Stimulated activated naive CD8-positive, alpha-beta T cell treated with anti-CD3 and anti-CD28 coated beads, Interleukin-15, Interleukin-2, amounts not matched to agents 100 ng/mL and 50 ng/mL, for 24 hours (primary cell): ENCODE results near the gene TDRKH.
A peak's percentile ranks its signal among the peaks of the same experiment; 100 is the strongest.
"Not testable (repeated sequence)": the region's sequence is repeated elsewhere in the genome, so short reads cannot be mapped to it uniquely, and the experiment has no call there.

ENCODE experiments used
- H3K27ac Mint-ChIP-seq: one replicate; pipeline ENCODE4 v1.8.0; 2021; ENCODE audit warnings: mild to moderate bottlenecking, mixed read lengths
- H3K27me3 Mint-ChIP-seq: one replicate; pipeline ENCODE4 v1.8.0; 2021; ENCODE audit warnings: mixed read lengths
- H3K36me3 Mint-ChIP-seq: one replicate; pipeline ENCODE4 v1.8.0; 2021; ENCODE audit warnings: low read depth, mixed read lengths
- H3K4me1 Mint-ChIP-seq: one replicate; pipeline ENCODE4 v1.8.0; 2021; ENCODE audit warnings: low read depth, mixed read lengths
- H3K4me3 Mint-ChIP-seq: one replicate; pipeline ENCODE4 v1.8.0; 2021; ENCODE audit warnings: mild to moderate bottlenecking, mixed read lengths
- H3K9me3 Mint-ChIP-seq: one replicate; pipeline ENCODE4 v1.8.0; 2021; ENCODE audit warnings: mixed read lengths

The TDRKH gene

GRCh38 chr1:151774256-151774922 is 15.9 kb downstream of the TDRKH start:
- H3K27ac Mint-ChIP-seq, result no peak overlapping the region
- H3K4me1 Mint-ChIP-seq, result no peaks in the 10 kb centered on the region
- H3K36me3 Mint-ChIP-seq, result peaks cover 11% of the 10 kb centered on the region
- no peaks in the 10 kb centered on the region for H3K9me3 Mint-ChIP-seq
- no peaks in the 10 kb centered on the region for H3K27me3 Mint-ChIP-seq
- H3K4me3 Mint-ChIP-seq, result no peak overlapping the region

GRCh38 chr1:151773702-151774101 is 16.6 kb downstream of the TDRKH start:
- no peaks in the 10 kb centered on the region for H3K27me3 Mint-ChIP-seq
- H3K9me3 Mint-ChIP-seq, result no peaks in the 10 kb centered on the region
- peaks cover 5% of the 10 kb centered on the region for H3K36me3 Mint-ChIP-seq
- no peaks in the 10 kb centered on the region for H3K4me1 Mint-ChIP-seq
- H3K4me3 Mint-ChIP-seq, result no peak overlapping the region
- H3K27ac Mint-ChIP-seq, result no peak overlapping the region

DNA sequence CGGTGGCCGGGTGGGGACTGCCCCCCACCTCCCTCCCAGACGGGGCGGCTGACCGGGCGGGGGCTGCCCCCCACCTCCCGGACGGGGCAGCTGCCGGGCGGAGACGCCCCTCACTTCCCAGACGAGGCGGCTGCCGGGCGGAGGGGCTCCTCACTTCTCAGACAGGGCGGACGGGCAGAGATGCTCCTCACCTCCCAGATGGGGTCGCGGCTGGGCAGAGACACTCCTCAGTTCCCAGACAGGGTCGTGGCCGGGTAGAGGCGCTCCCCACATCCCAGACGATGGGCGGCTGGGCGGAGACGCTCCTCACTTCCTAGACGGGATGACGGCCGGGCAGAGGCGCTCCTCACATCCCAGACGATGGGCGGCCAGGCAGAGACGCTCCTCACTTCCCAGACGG is 21.0 kb downstream of the TDRKH start:
- H3K4me1 Mint-ChIP-seq, H3K9me3 Mint-ChIP-seq, H3K4me3 Mint-ChIP-seq, H3K27ac Mint-ChIP-seq, H3K27me3 Mint-ChIP-seq, H3K36me3 Mint-ChIP-seq: not testable (repeated sequence)

DNA sequence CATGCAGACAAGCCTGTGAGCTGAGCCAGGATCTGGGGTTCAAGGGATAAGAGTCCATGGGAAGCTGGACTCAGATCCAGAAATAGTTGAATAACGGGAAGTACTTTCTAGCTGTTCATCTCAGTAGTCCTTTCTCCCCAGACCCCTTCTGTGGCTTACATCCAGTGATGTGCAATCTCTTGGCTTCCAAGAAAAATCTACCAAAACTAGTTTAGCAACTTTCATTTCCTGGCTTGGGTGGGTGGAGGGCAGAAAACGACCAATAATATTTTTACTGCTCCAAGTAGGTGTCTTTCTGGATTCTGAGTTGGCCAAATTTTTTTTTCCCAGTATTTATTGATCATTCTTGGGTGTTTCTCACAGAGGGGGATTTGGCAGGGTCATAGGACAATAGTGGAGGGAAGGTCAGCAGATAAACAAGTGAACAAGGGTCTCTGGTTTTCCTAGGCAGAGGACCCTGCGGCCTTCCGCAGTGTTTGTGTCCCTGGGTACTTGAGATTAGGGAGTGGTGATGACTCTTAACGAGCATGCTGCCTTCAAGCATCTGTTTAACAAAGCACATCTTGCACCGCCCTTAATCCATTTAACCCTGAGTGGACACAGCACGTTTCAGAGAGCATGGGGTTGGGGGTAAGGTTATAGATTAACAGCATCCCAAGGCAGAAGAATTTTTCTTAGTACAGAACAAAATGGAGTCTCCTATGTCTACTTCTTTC is 21.8 kb downstream of the TDRKH start:
- H3K27me3 Mint-ChIP-seq, H3K27ac Mint-ChIP-seq, H3K4me3 Mint-ChIP-seq, H3K9me3 Mint-ChIP-seq, H3K36me3 Mint-ChIP-seq: not testable (repeated sequence)
- H3K4me1 Mint-ChIP-seq, result peaks cover 12% of the 10 kb centered on the region

- no peaks in the 10 kb centered on the region for H3K27me3 Mint-ChIP-seq
- peak overlapping the region; percentile 94 for H3K27ac Mint-ChIP-seq
- H3K4me3 Mint-ChIP-seq, result peak overlapping the region; percentile 92
- H3K36me3 Mint-ChIP-seq, result peaks cover 34% of the 10 kb centered on the region
- no peaks in the 10 kb centered on the region for H3K9me3 Mint-ChIP-seq
- peaks cover 32% of the 10 kb centered on the region for H3K4me1 Mint-ChIP-seq
These were observed 26.3 kb downstream of the TDRKH start for GRCh38 chr1:151763990-151764389.

- H3K9me3 Mint-ChIP-seq, result no peaks in the 10 kb centered on the region
- H3K4me3 Mint-ChIP-seq, result peak within 1 kb of the TSS; percentile 92
- H3K4me1 Mint-ChIP-seq, result peaks cover 32% of the 10 kb centered on the region
- no peaks in the 10 kb centered on the region for H3K27me3 Mint-ChIP-seq
- H3K27ac Mint-ChIP-seq, result peak within 1 kb of the TSS; percentile 94
- peaks cover 35% of the 10 kb centered on the region for H3K36me3 Mint-ChIP-seq
These were observed 27.1 kb downstream of the TDRKH start, which contains the start of gene MRPL9 for GRCh38 chr1:151762941-151763921. Gene MRPL9, minus strand, starts transcription at chr1:151763496. Its CDS starts 17 bp downstream, at chr1:151763479.

- H3K4me3 Mint-ChIP-seq, result no peak overlapping the region
- peaks cover 43% of the 10 kb centered on the region for H3K4me1 Mint-ChIP-seq
These were observed 29.5 kb downstream of the TDRKH start for GRCh38 chr1:151760597-151761385.

DNA sequence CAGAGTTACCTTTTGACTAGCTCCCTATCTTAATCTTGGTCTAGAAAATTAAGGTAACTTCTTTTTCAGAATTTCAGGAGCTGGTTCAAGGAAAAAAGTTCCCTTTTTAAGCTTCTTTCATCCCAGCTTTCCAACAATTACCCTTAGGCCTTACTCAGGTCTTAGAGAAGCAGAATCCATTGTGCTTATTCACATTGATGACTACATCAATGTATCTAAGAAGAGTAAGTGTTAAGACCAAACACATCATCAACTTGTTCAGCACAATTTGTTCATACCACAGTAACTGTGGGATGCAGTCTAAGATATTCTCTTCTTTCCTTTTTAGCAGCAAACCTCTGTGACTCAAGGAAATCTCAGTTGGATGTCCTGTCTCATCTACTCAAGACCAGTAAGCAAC is 31.1 kb downstream of the TDRKH start:
- H3K4me3 Mint-ChIP-seq, result no peak overlapping the region
- H3K36me3 Mint-ChIP-seq, result peaks cover 50% of the 10 kb centered on the region
- H3K27me3 Mint-ChIP-seq, result no peaks in the 10 kb centered on the region
- H3K9me3 Mint-ChIP-seq, result no peaks in the 10 kb centered on the region
- no peak overlapping the region for H3K27ac Mint-ChIP-seq
- peaks cover 39% of the 10 kb centered on the region for H3K4me1 Mint-ChIP-seq

More at GRCh38 chr1:151760597-151761385, 29.5 kb downstream of the TDRKH start:
- H3K36me3 Mint-ChIP-seq, result peaks cover 43% of the 10 kb centered on the region
- H3K9me3 Mint-ChIP-seq, result no peaks in the 10 kb centered on the region
- no peaks in the 10 kb centered on the region for H3K27me3 Mint-ChIP-seq
- H3K27ac Mint-ChIP-seq, result peak overlapping the region; percentile 63

DNA sequence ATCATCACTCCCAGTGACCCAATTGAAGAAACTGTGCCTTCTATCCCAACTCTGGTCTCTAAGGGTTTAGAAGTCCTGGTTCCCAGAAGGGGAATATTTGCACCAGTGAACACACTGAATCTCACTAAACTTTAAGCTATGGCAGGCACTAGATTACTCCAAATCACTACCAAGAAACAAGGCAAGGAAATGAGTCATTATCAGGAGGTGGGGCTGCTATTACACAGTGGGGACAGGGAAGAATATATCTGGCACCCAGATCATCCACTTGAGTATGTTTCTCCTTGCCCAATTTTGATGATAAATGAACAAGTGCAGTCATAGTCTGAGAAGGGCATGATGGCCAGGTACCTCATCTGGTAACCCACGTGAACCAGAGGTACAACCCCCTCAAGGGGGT is 34.0 kb downstream of the TDRKH start:
- no peak overlapping the region for H3K27ac Mint-ChIP-seq
- H3K36me3 Mint-ChIP-seq, result peaks cover 36% of the 10 kb centered on the region
- peaks cover 18% of the 10 kb centered on the region for H3K4me1 Mint-ChIP-seq
- no peaks in the 10 kb centered on the region for H3K27me3 Mint-ChIP-seq
- H3K9me3 Mint-ChIP-seq, result no peaks in the 10 kb centered on the region
- H3K4me3 Mint-ChIP-seq, result no peak overlapping the region

DNA sequence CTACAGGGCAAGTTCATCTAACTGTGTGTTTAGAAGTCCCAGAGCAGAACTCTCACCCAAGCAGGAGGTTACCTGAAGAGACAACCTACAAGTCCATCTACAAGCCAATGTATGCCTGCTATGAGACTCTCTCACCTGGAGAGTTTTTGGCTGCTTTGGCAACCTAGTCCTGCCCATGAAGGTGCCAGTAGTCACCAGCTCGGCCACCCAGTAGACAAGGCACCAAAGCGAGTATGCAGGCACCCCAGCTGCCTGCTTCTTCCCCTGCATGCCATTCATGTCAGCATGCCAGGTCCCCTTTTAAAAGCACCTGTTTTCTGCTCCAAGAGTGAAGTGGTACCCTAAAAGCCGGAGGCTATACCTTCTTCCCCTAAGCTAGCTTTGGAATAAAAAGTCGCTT is 48.8 kb downstream of the TDRKH start:
- Mint-ChIP-seq H3K4me3 (no peak overlapping the region), H3K27me3 (peaks cover 14% of the 10 kb centered on the region), H3K36me3 (no peaks in the 10 kb centered on the region), H3K9me3 (peaks cover 5% of the 10 kb centered on the region), H3K4me1 (no peaks in the 10 kb centered on the region), H3K27ac (no peak overlapping the region)

DNA sequence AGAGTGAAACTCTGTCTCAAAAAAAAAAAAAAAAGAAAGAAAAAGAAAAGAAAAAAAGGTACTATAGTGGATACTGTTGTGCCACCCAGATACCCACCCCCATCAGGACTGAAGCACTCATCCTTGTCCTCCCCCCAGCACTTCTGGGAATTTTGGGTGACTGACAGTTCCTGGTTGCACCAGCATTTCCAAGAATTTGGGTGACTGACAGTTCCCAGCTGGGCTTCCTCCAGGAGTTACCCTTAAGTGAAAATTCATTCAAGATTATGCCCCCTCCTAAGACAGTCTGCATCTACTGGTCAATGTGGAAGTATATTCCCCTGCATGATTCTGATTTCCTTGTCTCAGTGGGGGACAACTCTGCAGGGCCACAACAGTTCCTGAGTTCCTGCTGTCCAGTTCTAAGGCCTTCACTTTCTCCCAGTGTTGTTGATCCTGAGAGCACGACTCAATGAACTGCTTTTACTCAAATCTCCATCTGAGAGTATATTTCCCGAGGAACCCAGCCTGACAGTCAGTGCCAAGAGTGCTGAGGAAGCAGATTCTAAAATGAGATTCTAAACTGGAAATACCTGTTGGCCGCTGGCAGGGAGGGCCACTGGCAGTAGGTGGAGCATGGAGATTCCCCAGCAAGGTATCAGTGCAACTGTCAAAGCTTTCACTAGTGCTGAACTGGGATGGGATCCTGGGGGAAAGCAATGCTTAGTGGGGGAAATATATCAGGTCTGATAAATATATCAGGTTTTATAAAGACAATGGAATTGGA is 50.5 kb downstream of the TDRKH start:
- Mint-ChIP-seq H3K27ac (no peak overlapping the region), H3K4me1 (no peaks in the 10 kb centered on the region), H3K9me3 (peaks cover 6% of the 10 kb centered on the region), H3K4me3 (no peak overlapping the region), H3K36me3 (no peaks in the 10 kb centered on the region), H3K27me3 (peaks cover 1% of the 10 kb centered on the region)

GRCh38 chr1:151737479-151737878 is 52.8 kb downstream of the TDRKH start:
- no peak overlapping the region for H3K4me3 Mint-ChIP-seq
- H3K27ac Mint-ChIP-seq, result no peak overlapping the region
- H3K36me3 Mint-ChIP-seq, result no peaks in the 10 kb centered on the region
- peaks cover 3% of the 10 kb centered on the region for H3K27me3 Mint-ChIP-seq
- H3K4me1 Mint-ChIP-seq, result no peaks in the 10 kb centered on the region
- peaks cover 6% of the 10 kb centered on the region for H3K9me3 Mint-ChIP-seq

DNA sequence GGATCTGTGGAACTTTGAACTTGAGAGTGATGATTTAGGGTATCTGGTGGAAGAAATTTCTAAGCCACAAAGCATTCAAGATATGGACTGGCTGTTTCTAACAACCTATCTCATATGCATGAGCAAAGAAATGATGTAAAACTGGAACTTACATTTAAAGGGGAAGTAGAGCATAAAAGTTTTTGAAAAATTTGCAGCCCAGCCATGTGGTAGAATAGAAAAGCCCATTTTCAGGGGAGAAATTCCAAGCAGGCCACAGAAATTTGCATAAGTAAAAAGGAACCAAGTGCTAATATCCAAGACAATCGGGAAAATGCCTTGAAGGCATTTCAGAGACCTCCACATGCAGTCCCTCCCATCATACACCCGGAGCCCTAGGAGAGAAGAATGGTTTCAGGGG is 53.3 kb downstream of the TDRKH start:
- peaks cover 3% of the 10 kb centered on the region for H3K27me3 Mint-ChIP-seq
- H3K4me1 Mint-ChIP-seq, result no peaks in the 10 kb centered on the region
- H3K4me3 Mint-ChIP-seq, result no peak overlapping the region
- peaks cover 6% of the 10 kb centered on the region for H3K9me3 Mint-ChIP-seq
- H3K36me3 Mint-ChIP-seq, result no peaks in the 10 kb centered on the region
- no peak overlapping the region for H3K27ac Mint-ChIP-seq

DNA sequence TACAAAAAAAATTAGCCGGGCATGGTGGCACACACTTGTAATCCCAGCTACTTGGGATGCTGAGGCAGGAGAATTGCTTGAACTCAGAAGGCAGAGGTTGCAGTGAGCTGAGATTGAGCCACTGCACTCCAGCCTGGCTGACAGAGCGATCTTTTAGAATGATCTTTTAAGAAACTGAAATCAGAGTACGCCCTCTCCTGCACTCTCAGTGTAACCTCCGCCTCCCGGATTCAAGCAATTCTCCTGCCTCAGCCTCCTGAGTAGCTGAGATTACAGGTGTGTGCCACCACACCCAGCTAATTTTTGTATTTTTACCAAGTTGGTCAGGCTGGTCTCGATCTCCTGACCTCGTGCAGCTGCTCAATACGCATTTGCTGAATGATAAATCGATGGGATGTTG is 56.3 kb downstream of the TDRKH start:
- not testable (repeated sequence) for H3K36me3 Mint-ChIP-seq, H3K27ac Mint-ChIP-seq, H3K4me3 Mint-ChIP-seq, H3K9me3 Mint-ChIP-seq, H3K4me1 Mint-ChIP-seq
- peaks cover 20% of the 10 kb centered on the region for H3K27me3 Mint-ChIP-seq
